ENCODE data around the gene BMAL1.

DNA sequence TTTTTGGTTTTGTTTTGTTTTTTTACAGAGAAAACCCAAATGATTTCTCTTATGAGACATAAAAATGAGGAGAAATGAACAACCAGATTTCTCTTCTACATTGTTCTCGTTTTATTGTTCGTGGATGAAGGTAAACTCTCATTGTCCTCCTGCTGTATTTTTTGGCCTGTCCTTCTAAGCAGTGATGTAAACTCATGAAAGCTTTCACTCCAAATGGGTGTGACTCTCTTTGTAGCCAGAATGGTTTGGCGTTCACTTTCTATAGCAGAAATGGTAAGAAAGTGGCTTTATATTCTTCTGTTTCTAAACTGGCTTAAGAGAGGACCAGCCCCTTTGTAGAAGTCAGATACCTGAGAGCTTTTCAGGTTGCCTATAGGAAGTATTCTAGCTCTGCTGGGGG lies 15.5 kb upstream of the BMAL1 start:
- TF ChIP-seq POLR2A (IDR thresholded peaks at IDR 0.05), result no peak
- TF ChIP-seq, protein P1, sequence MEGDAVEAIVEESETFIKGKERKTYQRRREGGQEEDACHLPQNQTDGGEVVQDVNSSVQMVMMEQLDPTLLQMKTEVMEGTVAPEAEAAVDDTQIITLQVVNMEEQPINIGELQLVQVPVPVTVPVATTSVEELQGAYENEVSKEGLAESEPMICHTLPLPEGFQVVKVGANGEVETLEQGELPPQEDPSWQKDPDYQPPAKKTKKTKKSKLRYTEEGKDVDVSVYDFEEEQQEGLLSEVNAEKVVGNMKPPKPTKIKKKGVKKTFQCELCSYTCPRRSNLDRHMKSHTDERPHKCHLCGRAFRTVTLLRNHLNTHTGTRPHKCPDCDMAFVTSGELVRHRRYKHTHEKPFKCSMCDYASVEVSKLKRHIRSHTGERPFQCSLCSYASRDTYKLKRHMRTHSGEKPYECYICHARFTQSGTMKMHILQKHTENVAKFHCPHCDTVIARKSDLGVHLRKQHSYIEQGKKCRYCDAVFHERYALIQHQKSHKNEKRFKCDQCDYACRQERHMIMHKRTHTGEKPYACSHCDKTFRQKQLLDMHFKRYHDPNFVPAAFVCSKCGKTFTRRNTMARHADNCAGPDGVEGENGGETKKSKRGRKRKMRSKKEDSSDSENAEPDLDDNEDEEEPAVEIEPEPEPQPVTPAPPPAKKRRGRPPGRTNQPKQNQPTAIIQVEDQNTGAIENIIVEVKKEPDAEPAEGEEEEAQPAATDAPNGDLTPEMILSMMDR (IDR thresholded peaks at IDR 0.05), result no peak

Data from sigmoid colon (tissue), 3 donors.